Trophoblast cell (in vitro differentiated cells and primary cell): ENCODE results near the gene STARD13.

Source experiments
- DNase-seq, 2 donors: peaks; one replicate each; pipeline ENCODE4 v3.0.0-alpha.2; 2016
- H2AFZ ChIP-seq: 2 replicates; pipeline ENCODE4 v1.6.1; 2013; ENCODE audit warnings: low read length, moderate library complexity, mild to moderate bottlenecking; ENCODE audit not compliant: insufficient read depth, poor library complexity
- H2AK5ac ChIP-seq: 2 replicates; pipeline ENCODE4 v1.6.1; 2013; ENCODE audit warnings: mild to moderate bottlenecking, low read length
- H2BK120ac ChIP-seq: 2 replicates; pipeline ENCODE4 v1.6.1; 2013; ENCODE audit warnings: low read length, mild to moderate bottlenecking, moderate library complexity; ENCODE audit not compliant: insufficient read depth, poor library complexity
- H2BK12ac ChIP-seq: 2 replicates; pipeline ENCODE4 v1.6.1; 2013; ENCODE audit warnings: mild to moderate bottlenecking, low read length, moderate library complexity
- H2BK5ac ChIP-seq: 2 replicates; pipeline ENCODE4 v1.6.1; 2013; ENCODE audit warnings: low read length, low read depth, moderate library complexity, mild to moderate bottlenecking; ENCODE audit not compliant: poor library complexity
- H3K14ac ChIP-seq: 2 replicates; pipeline ENCODE4 v1.6.1; 2013; ENCODE audit warnings: mild to moderate bottlenecking, low read length
- H3K18ac ChIP-seq: 2 replicates; pipeline ENCODE4 v1.6.1; 2013; ENCODE audit warnings: mild to moderate bottlenecking, low read length
- H3K23ac ChIP-seq: 2 replicates; pipeline ENCODE4 v1.6.1; 2013; ENCODE audit warnings: low read length
- H3K27ac ChIP-seq: 2 replicates; pipeline ENCODE4 v1.5.1; 2013; ENCODE audit warnings: low read depth, mild to moderate bottlenecking, inconsistent platforms, low read length, moderate library complexity
- H3K27me3 ChIP-seq: 2 replicates; pipeline ENCODE4 v1.6.1; 2013; ENCODE audit warnings: inconsistent platforms, mild to moderate bottlenecking, low read length, moderate library complexity; ENCODE audit not compliant: insufficient read depth
- H3K36me3 ChIP-seq, 2 experiments: 1 replicate in 1 of 2; 2 replicates in 1 of 2; pipeline ENCODE4 v1.6.1; 2013; ENCODE audit warnings: low read length in 2 of 2, mild to moderate bottlenecking in 2 of 2, moderate library complexity in 1 of 2; ENCODE audit not compliant: insufficient read depth in 2 of 2, control insufficient read depth in 1 of 2
- H3K4ac ChIP-seq: 2 replicates; pipeline ENCODE4 v1.6.1; 2013; ENCODE audit warnings: low read depth, mild to moderate bottlenecking, low read length, moderate library complexity
- H3K4me1 ChIP-seq, 2 experiments: 1 replicate in 1 of 2; 2 replicates in 1 of 2; pipeline ENCODE4 v1.6.1; 2013; ENCODE audit warnings: low read length in 2 of 2, mild to moderate bottlenecking in 2 of 2, moderate library complexity in 1 of 2; ENCODE audit not compliant: insufficient read depth in 2 of 2, control insufficient read depth in 1 of 2
- H3K4me2 ChIP-seq: 2 replicates; pipeline ENCODE4 v1.6.1; 2013; ENCODE audit warnings: inconsistent platforms, mild to moderate bottlenecking, low read length, moderate library complexity
- H3K4me3 ChIP-seq: 2 replicates; pipeline ENCODE4 v1.5.1; 2013; ENCODE audit warnings: mild to moderate bottlenecking, low read depth, low read length, inconsistent platforms
- H3K79me1 ChIP-seq: one replicate; pipeline ENCODE4 v1.6.1; 2013; ENCODE audit warnings: low read length
- H3K79me2 ChIP-seq: 2 replicates; pipeline ENCODE4 v1.6.1; 2013; ENCODE audit warnings: low read length, mild to moderate bottlenecking; ENCODE audit not compliant: control insufficient read depth, insufficient read depth, poor library complexity
- H3K9ac ChIP-seq: 2 replicates; pipeline ENCODE4 v1.6.1; 2013; ENCODE audit warnings: mild to moderate bottlenecking, low read length
- H3K9me3 ChIP-seq: 2 replicates; pipeline ENCODE4 v1.6.1; 2013; ENCODE audit warnings: low read depth, mild to moderate bottlenecking, control low read depth, inconsistent platforms, low read length; ENCODE audit not compliant: insufficient read depth
- H4K12ac ChIP-seq: 2 replicates; pipeline ENCODE4 v1.6.1; 2013; ENCODE audit warnings: low read depth, mild to moderate bottlenecking, low read length, moderate library complexity
- H4K8ac ChIP-seq: 2 replicates; pipeline ENCODE4 v1.6.1; 2013; ENCODE audit warnings: low read depth, mild to moderate bottlenecking, low read length, moderate library complexity
- H4K91ac ChIP-seq: one replicate; pipeline ENCODE4 v1.6.1; 2013; ENCODE audit warnings: low read depth, mild to moderate bottlenecking, low read length, moderate library complexity
- WGBS: extraction: QIAGEN DNeasy Blood & Tissue Kit; methylation state at CpG from one replicate; pipeline ENCODE4 v1.1.7; 2013; ENCODE audit warnings: missing lambda C conversion rate; ENCODE audit not compliant: insufficient read length, insufficient coverage; ENCODE audit errors: extremely low coverage; 5-methylcytosine and 5-hydroxymethylcytosine counted together

STARD13 gene

GRCh38 chr13:33287142-33287882 is 1.8 kb upstream of the STARD13 start:
- H2AFZ ChIP-seq: no peak overlapping the region
- no peaks in the 10 kb centered on the region for H3K27me3 ChIP-seq
- H3K4me1 ChIP-seq: peaks cover 6 to 11% of the 10 kb centered on the region in 2 experiments
- no peak overlapping the region for H4K8ac ChIP-seq
- H3K9me3 ChIP-seq: no peaks in the 10 kb centered on the region
- H4K91ac ChIP-seq: peak overlapping the region; percentile 28
- peak overlapping the region; percentile 33 for H2BK5ac ChIP-seq
- H3K14ac ChIP-seq: no peak overlapping the region
- H3K4me2 ChIP-seq: no peak overlapping the region
- no peak overlapping the region for H3K9ac ChIP-seq
- no peak overlapping the region for H3K23ac ChIP-seq
- peak overlapping the region; percentile 25 for H2BK12ac ChIP-seq
- H3K4me3 ChIP-seq: no peak overlapping the region
- H3K79me1 ChIP-seq: peaks cover 10% of the 10 kb centered on the region
- no peaks in the 10 kb centered on the region for H3K36me3 ChIP-seq
- peaks cover 2% of the 10 kb centered on the region for H3K79me2 ChIP-seq
- H2AK5ac ChIP-seq: no peak overlapping the region
- H2BK120ac ChIP-seq: no peak overlapping the region
- H4K12ac ChIP-seq: no peak overlapping the region
- no peak overlapping the region for H3K4ac ChIP-seq
- no peak overlapping the region for H3K18ac ChIP-seq
- no CpG with 5 or more reads among the region's 15 CpGs for WGBS
- peak; percentile 25 to 68 for DNase-seq
- peak overlapping the region; percentile 5 for H3K27ac ChIP-seq

- no CpG with 5 or more reads among the region's 5 CpGs for WGBS
- Histone ChIP-seq H3K79me1 (peaks cover 10% of the 10 kb centered on the region), H3K23ac (no peak overlapping the region), H3K27ac (peak overlapping the region; percentile 77), H2BK120ac (no peak overlapping the region), H2AK5ac (no peak overlapping the region), H2BK5ac (peak overlapping the region; percentile 29), H4K12ac (no peak overlapping the region), H3K4ac (no peak overlapping the region), H3K27me3 (no peaks in the 10 kb centered on the region), H3K4me2 (peak overlapping the region; percentile 51), H3K9me3 (no peaks in the 10 kb centered on the region), H3K4me1 (peaks cover 6 to 11% of the 10 kb centered on the region in 2 experiments), H3K14ac (no peak overlapping the region), H2BK12ac (no peak overlapping the region), H3K4me3 (no peak overlapping the region), H3K36me3 (no peaks in the 10 kb centered on the region), H2AFZ (no peak overlapping the region), H3K79me2 (peaks cover 2% of the 10 kb centered on the region), H3K9ac (no peak overlapping the region), H4K91ac (no peak overlapping the region), H3K18ac (no peak overlapping the region), H4K8ac (no peak overlapping the region)
- DNase-seq: no peak
These were observed 573 bp upstream of the STARD13 start for GRCh38 chr13:33286128-33286527.

- peak overlapping the region; percentile 47 for H2BK120ac ChIP-seq
- DNase-seq: peak; percentile 65 to 81
- no peak overlapping the region for H3K23ac ChIP-seq
- peak overlapping the region; percentile 31 for H3K9ac ChIP-seq
- H3K4me2 ChIP-seq: peak overlapping the region; percentile 58
- H4K12ac ChIP-seq: no peak overlapping the region
- H3K4me3 ChIP-seq: peak overlapping the region; percentile 69
- no peaks in the 10 kb centered on the region for H3K36me3 ChIP-seq
- H4K91ac ChIP-seq: no peak overlapping the region
- H2AFZ ChIP-seq: no peak overlapping the region
- H3K79me2 ChIP-seq: peaks cover 2% of the 10 kb centered on the region
- H2BK5ac ChIP-seq: peak overlapping the region; percentile 51
- no peak overlapping the region for H3K4ac ChIP-seq
- H3K4me1 ChIP-seq: peaks cover 2 to 5% of the 10 kb centered on the region in 2 experiments
- H3K14ac ChIP-seq: no peak overlapping the region
- H3K18ac ChIP-seq: no peak overlapping the region
- no CpG with 5 or more reads among the region's 6 CpGs for WGBS
- no peaks in the 10 kb centered on the region for H3K27me3 ChIP-seq
- no peak overlapping the region for H2AK5ac ChIP-seq
- H4K8ac ChIP-seq: no peak overlapping the region
- no peak overlapping the region for H2BK12ac ChIP-seq
- peaks cover 7% of the 10 kb centered on the region for H3K79me1 ChIP-seq
- peak overlapping the region; percentile 95 for H3K27ac ChIP-seq
- no peaks in the 10 kb centered on the region for H3K9me3 ChIP-seq
These were observed 639 bp downstream of the STARD13 start for GRCh38 chr13:33284916-33285315.

- Histone ChIP-seq H3K79me2 (peaks cover 3% of the 10 kb centered on the region), H3K18ac (no peak overlapping the region), H3K4me3 (no peak overlapping the region), H3K27ac (no peak overlapping the region), H3K4me2 (peak overlapping the region; percentile 34), H4K91ac (no peak overlapping the region), H3K79me1 (peaks cover 10% of the 10 kb centered on the region), H2BK12ac (no peak overlapping the region), H3K9ac (no peak overlapping the region), H3K27me3 (no peaks in the 10 kb centered on the region), H2BK120ac (no peak overlapping the region), H2BK5ac (no peak overlapping the region), H3K4ac (no peak overlapping the region), H2AK5ac (no peak overlapping the region), H3K4me1 (peaks cover 4 to 7% of the 10 kb centered on the region in 2 experiments), H3K14ac (no peak overlapping the region), H3K36me3 (no peaks in the 10 kb centered on the region), H4K12ac (no peak overlapping the region), H2AFZ (no peak overlapping the region), H4K8ac (no peak overlapping the region), H3K23ac (no peak overlapping the region), H3K9me3 (no peaks in the 10 kb centered on the region)
- peak; percentile 11 to 91 for DNase-seq
- no CpG with 5 or more reads among the region's 1 CpG for WGBS
These were observed 1.5 kb downstream of the STARD13 start for GRCh38 chr13:33284031-33284430.
